Activated CD4-positive, alpha-beta T cell treated with anti-CD3 and anti-CD28 coated beads, Interleukin-2, amount 50 U/mL, for 1 hour (primary cell): ENCODE data around the gene NCK2.

Source experiments
- DNase-seq: peaks from one replicate; pipeline ENCODE4 v3.0.0-alpha.2; 2020

NCK2 gene

GRCh38 chr2:105936954-105937353 lies 192.2 kb downstream of the NCK2 start:
- DNase-seq = no peak

GRCh38 chr2:105937498-105938097 lies 192.9 kb downstream of the NCK2 start:
- no peak for DNase-seq
